OCI-M2 (cell line): ENCODE data around the gene DAZL.

Experiments
- DNase-seq: peaks from one replicate; lab custom pipeline; 2025; ENCODE audit not compliant: unreplicated experiment; lab: John Stamatoyannopoulos, UW

DAZL gene

DNA sequence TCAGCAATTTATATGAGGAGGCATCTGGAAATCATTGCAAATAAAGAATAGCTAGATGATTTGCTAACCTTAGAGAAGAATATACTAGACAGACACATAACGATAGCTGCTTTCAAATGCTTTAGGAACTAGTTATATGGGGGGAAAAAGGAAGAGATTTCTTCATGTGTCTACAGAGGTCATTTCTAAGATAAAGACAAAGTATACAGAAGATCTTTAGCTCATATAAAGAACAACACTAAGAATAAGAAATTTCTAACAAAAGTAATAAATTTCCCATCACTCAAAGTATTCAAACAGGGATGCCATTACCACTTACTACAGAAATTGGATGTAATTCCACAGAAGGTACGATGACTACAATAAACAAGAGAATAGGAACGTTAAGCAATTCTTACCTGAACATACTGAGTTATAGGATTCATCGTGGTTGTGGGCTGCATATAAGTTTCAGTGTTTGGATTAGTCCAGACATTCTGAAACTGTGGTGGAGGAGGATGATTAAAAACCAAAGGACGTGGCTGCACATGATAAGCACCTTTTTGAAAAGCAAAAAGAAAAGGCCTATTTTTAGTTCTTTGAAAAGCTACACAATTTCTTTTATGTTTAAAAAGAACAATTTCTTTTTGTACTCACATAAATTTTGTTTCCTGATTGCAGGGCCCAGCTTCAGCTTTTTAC, 8.7 kb downstream of the DAZL start:
- DNase-seq: no peak

DNA sequence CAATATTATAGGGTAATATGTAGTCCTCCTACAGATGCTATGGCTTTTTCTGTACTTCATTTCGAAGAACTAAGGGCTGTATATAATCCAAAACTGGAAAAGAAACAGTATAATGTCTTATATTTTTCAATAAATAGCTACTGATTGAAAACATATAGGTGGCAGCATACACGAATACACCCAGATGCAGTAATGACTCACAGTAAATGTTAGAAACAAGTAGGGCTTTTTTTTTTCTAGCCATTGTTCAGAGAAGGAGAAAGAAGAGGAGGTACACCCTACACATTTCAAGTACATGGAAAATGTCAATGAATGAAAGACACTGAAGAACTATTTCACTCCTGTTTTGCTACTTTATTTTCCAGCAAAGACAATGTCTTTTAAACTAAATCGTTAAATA, 9.4 kb downstream of the DAZL start:
- no peak for DNase-seq

DNA sequence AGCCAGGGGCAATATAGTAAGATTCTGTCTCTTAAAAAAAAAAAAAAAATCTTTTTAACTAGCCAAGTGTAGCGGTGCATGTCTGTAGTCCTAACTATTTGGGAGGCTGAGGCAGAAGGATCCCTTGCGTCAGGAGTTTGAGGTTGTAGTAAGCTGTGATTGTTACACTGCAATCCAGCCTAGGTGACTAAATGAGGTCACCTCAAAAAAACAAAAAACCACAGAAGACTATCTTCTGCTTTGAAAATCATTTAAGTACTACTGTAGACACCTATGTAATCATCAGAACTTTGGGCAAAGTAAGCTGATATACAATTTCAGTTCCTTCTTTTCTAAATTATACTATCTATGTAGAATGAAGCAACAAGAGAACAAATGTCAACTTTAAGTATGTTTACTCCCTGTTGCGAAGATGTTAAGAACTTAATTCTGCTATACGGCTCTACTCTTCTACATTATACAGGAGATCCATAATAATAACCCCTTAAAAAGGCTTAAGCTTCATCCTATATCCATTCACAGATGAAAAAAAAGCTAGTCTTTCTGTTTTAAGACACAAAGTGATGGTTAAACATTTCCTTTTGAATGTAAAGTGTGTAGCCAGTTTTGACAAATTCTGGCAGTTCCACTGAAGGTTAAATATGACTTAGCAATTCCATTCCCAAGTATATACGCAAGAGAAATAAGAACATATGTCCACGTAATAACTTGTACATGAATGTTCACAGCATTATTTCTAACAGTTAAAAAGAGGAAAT, 15.2 kb downstream of the DAZL start:
- no peak for DNase-seq

DNA sequence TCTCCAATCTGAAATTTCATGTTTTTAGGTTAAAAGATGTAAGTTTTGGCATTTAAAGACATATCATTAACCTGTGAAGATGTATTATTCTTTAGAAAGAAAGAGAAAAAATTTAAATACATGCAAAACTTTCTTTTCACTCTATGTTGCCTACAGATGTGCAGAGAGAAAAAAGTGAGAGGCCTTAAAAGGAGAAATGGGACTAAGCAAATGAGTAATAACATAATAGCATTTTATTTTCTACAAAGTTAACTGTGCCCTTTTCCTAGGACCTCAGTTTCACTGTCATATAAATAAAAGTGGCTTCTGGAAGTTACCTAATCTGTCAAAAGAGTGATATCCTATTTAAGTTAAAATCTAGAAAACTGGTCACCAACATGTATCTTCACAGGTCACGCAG, 16.1 kb downstream of the DAZL start:
- no peak for DNase-seq

DNA sequence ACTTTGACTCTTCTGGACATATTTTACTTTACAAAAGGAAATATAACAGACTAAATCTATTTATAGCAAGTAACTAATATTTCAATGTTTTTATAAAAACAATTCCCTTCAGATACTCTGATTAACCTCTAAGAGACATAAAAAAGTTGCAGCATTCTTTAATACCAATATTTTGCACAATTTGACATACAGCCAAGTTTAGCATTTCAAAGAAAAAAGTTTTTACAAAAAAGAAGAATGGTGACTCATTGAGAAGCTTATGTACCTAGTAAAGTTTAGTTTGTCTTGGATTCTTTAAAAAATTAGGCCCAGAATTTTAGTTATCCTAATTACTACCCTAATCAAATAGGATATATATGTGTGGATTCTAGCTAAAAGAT, 17.6 kb downstream of the DAZL start:
- no peak for DNase-seq

- DNase-seq: no peak
Measured at GRCh38 chr3:16587047-16587680, 18.1 kb downstream of the DAZL start.

- no peak for DNase-seq
Measured at GRCh38 chr3:16584880-16585279, 20.3 kb downstream of the DAZL start.

DNA sequence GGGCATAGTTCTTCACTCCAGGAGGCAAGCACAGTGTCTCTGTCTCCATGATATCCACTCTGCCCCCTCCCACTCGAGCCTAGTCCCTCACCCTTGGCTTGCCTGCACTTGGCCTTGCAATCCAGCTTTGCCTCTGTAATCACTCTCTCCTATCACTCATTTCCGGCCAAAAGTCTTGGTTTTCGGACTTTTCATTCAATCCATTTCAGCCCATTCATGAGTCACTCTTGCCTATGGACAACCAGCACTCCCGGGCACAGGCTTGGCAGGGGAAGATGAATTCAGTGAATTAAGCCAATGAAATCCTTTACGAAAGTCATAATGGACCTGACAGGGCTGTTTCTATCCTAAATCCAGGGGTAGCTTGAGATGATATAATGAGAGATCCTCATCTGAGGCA, 21.7 kb downstream of the DAZL start:
- DNase-seq: no peak

- no peak for DNase-seq
Measured at GRCh38 chr3:16570113-16570512, 35.1 kb downstream of the DAZL start.

GRCh38 chr3:16568532-16568931, 36.7 kb downstream of the DAZL start:
- no peak for DNase-seq

GRCh38 chr3:16568115-16568514, 37.1 kb downstream of the DAZL start:
- DNase-seq: no peak

- no peak for DNase-seq
Measured at GRCh38 chr3:16559653-16560365, 45.4 kb downstream of the DAZL start.

DNA sequence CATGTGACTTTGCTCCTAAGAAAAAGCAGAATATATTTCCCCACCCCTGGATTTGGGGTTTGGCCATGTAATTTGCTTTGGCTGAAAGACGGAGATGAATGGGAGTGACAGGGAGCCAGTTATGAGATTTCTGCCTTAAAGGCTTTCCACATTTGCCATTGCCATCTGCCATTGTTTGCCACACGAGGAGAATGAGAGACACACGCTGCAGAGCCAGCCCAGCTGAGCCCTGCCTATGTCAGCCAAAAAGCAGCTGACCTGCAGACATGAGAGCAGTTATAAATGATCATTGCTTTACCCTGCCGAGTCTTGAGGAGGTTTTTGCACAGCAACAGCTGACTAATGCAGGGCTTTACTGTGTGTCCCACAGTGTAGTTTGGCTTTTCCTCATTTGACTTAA, 51.1 kb downstream of the DAZL start:
- no peak for DNase-seq

DNA sequence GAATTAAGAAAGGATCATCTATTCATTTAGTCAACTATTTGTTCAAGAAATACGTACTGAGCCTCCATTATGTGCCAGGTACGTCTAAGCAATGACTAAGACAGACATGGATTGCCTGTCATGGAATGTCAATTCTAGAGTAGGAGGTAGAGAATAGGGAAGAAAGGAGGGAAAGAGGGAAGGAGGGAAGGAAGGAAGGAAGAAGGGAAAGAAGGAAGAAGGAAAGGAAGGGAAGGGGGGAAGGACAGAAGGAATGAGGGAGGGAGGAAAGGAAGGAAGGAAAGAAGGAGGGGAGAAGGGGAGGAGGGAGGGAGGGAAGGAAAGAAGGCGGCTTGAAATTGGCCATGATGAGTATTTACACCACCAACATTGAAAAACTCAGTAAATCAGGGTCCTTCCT, 52.5 kb downstream of the DAZL start:
- no peak for DNase-seq

DNA sequence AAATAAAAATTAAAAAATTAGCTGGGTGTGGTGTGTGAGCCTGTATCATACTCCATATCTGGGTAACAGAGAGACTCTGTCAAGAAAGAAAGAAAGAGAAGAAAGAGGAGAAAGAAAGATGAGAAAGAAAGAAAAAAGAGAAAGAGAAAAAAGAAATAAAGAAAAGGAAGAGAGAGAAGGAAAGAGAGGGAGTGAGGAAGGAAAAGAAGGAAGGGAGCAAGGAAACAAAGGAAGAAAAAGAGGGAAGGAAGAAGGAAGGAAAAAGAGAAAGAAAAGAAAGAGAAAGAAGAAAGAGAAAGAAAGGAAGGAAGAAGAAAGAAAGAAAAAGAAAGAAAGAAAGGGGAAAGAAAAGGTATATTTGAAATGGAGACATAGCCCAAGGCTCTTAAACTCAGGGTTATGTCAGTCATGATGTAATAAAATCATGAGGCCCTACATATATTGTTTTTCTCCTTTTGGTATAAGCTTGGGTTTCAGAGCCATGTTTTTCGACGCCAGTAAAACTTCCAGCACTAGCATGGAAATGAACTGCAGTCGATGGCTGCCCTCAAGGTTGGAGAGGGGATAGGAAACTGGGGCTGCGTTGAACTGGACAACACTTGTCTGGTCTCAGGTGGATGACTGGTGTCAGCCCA, 53.8 kb downstream of the DAZL start:
- DNase-seq: no peak

- peak; percentile 33 for DNase-seq
Measured at GRCh38 chr3:16550676-16551341, 54.4 kb downstream of the DAZL start.

GRCh38 chr3:16550305-16550675, 54.9 kb downstream of the DAZL start:
- no peak for DNase-seq

GRCh38 chr3:16548721-16549120, 56.5 kb downstream of the DAZL start:
- DNase-seq: no peak

- no peak for DNase-seq
Measured at GRCh38 chr3:16547561-16548357, 57.5 kb downstream of the DAZL start.
